GM12878 (cell line): ENCODE results near the gene RAET1G. TPM values are rescaled to one million over a fixed set of nuclear protein-coding genes. Genes with fewer than 3 reads are reported as not detected.

Experiments
- ATAC-seq: fragments of 200-7000 bp; cut with Tn5 transposase; 3 replicates; pipeline ENCODE4 v1.9.1; 2020; ENCODE audit warnings: mild to moderate bottlenecking, moderate library complexity
- BruUV-seq: library from RNA; stranded (reverse); fragments of 400-500 nt; replicated peaks from 2 replicates; lab custom pipeline; 2021; lab: Mats Ljungman, UMichigan
- CTCF ChIA-PET: fragments of 300-600 bp; sonication (Branson Sonifier 250); formaldehyde crosslinking; extraction: SDS; loops from one replicate; lab custom pipeline; 2021; ENCODE audit warnings: inconsistent platforms; lab: Yijun Ruan, JAX
- POLR2A ChIA-PET: fragments of 350-600 bp; formaldehyde crosslinking; extraction: SDS; loops from one replicate; lab custom pipeline; 2021; ENCODE audit warnings: inconsistent platforms; lab: Charles Lee
- RAD21 ChIA-PET: fragments of 300-600 bp; sonication (Branson Sonifier 250); formaldehyde crosslinking; loops from one replicate; lab custom pipeline; 2023; ENCODE audit warnings: antibody characterized with exemption; ENCODE audit not compliant: unreplicated experiment; lab: Charles Lee
- SMC1A ChIA-PET: fragments of 300-600 bp; sonication (Branson Sonifier 250); formaldehyde crosslinking; loops from one replicate; lab custom pipeline; 2023; ENCODE audit not compliant: unreplicated experiment, uncharacterized antibody; lab: Charles Lee
- DNase-seq: peaks from one replicate; pipeline ENCODE4 v3.0.0-alpha.2; 2011; ENCODE audit warnings: low read depth, low spot score
- FAIRE-seq: peaks from 3 replicates; lab custom pipeline; 2011; peaks lifted over from hg19 to GRCh38; lab: Jason Lieb, UNC
- H2AFZ ChIP-seq: 2 replicates; pipeline ENCODE4 v1.6.0; 2011; ENCODE audit warnings: low read depth, low read length, control low read depth; ENCODE audit not compliant: control insufficient read depth
- H3K27ac ChIP-seq: 2 replicates; pipeline ENCODE4 v1.5.1; 2011; ENCODE audit warnings: control low read depth; ENCODE audit not compliant: control insufficient read depth, insufficient read depth
- H3K27me3 ChIP-seq, 2 experiments: replicated peaks in 1 of 2; 2 replicates each; pipeline versions ENCODE4 v1.6.0 to v1.6.1; 2011; ENCODE audit warnings: low read length in 1 of 2; ENCODE audit not compliant: control insufficient read depth in 2 of 2, insufficient read depth in 2 of 2
- H3K36me3 ChIP-seq, 2 experiments: 2 replicates each; pipeline ENCODE4 v1.5.1; 2011; ENCODE audit warnings: low read length in 1 of 2; ENCODE audit not compliant: control insufficient read depth in 2 of 2, insufficient read depth in 2 of 2
- H3K4me1 ChIP-seq: 2 replicates; pipeline ENCODE4 v1.6.1; 2011; ENCODE audit warnings: mild to moderate bottlenecking, low read length, moderate library complexity, mixed read lengths; ENCODE audit not compliant: control insufficient read depth, insufficient read depth
- H3K4me2 ChIP-seq: 2 replicates; pipeline ENCODE4 v1.6.0; 2011; ENCODE audit warnings: control low read depth; ENCODE audit not compliant: control insufficient read depth, insufficient read depth
- H3K4me3 ChIP-seq: fragments of 200-600 bp; sonication (generic); 2 replicates; pipeline ENCODE4 v1.5.1; 2016
- H3K79me2 ChIP-seq: 2 replicates; pipeline ENCODE4 v1.6.0; 2011; ENCODE audit warnings: low read length; ENCODE audit not compliant: control insufficient read depth, insufficient read depth
- H3K9ac ChIP-seq: 2 replicates; pipeline ENCODE4 v1.8.0; 2011; ENCODE audit warnings: low read length, control low read depth, mixed read lengths; ENCODE audit not compliant: control insufficient read depth, insufficient read depth
- H3K9me3 ChIP-seq: replicated peaks from 3 replicates; pipeline ENCODE4 v1.5.1; 2011; ENCODE audit warnings: mild to moderate bottlenecking, low read length; ENCODE audit not compliant: control insufficient read depth, insufficient read depth
- H4K20me1 ChIP-seq: 2 replicates; pipeline ENCODE4 v1.6.0; 2011; ENCODE audit not compliant: control insufficient read depth, insufficient read depth
- CEBPB ChIP-seq, 2 experiments: fragments of 150-350 bp in 1 of 2; IDR thresholded peaks; 2 replicates each; pipeline ENCODE4 v1.6.1; 2012 to 2014; ENCODE audit warnings: low read depth in 2 of 2, low read length in 2 of 2, borderline replicate concordance in 1 of 2, inconsistent platforms in 1 of 2
- CREM ChIP-seq: IDR thresholded peaks from 2 replicates; pipeline ENCODE4 v1.6.1; 2014; ENCODE audit warnings: antibody characterized with exemption, low read depth
- IKZF2 ChIP-seq, 2 experiments: fragments of 450-650 bp; IDR thresholded peaks; 2 replicates each; pipeline ENCODE4 v1.6.1; 2017; ENCODE audit warnings: mild to moderate bottlenecking in 2 of 2, moderate library complexity in 2 of 2
- JUNB ChIP-seq: IDR thresholded peaks from 2 replicates; pipeline ENCODE4 v1.6.1; 2016; ENCODE audit warnings: antibody characterized with exemption, mild to moderate bottlenecking
- KDM1A ChIP-seq: fragments of 200-600 bp; sonication (generic); IDR thresholded peaks from 2 replicates; pipeline ENCODE4 v1.6.1; 2016; ENCODE audit warnings: borderline replicate concordance
- MEF2B ChIP-seq: fragments of 450-650 bp; IDR thresholded peaks from 2 replicates; pipeline ENCODE4 v1.6.1; 2018; ENCODE audit warnings: mild to moderate bottlenecking, moderate library complexity; ENCODE audit not compliant: partially characterized antibody, poor library complexity, severe bottlenecking
- RFX5 ChIP-seq: IDR thresholded peaks from 2 replicates; pipeline ENCODE4 v1.6.1; 2011; ENCODE audit warnings: low read depth, low read length, improper control_type of control experiment
- RUNX3 ChIP-seq: IDR thresholded peaks from 2 replicates; pipeline ENCODE4 v1.6.1; 2012; ENCODE audit warnings: low read length, inconsistent platforms
- SMAD5 ChIP-seq: IDR thresholded peaks from 2 replicates; pipeline ENCODE4 v1.6.1; 2016; ENCODE audit warnings: antibody characterized with exemption, low read depth
- ZNF207 ChIP-seq: fragments of 450-650 bp; IDR thresholded peaks from 2 replicates; pipeline ENCODE4 v1.6.1; 2014; ENCODE audit warnings: antibody characterized with exemption, mild to moderate bottlenecking, borderline replicate concordance
- ZZZ3 ChIP-seq: IDR thresholded peaks from 2 replicates; pipeline ENCODE4 v1.6.1; 2011; ENCODE audit warnings: low read depth; ENCODE audit not compliant: control insufficient read depth, insufficient read length
- WGBS: methylation state at CpG from one replicate; pipeline ENCODE4 v1.1.6; 2016; ENCODE audit warnings: low lambda C conversion rate; ENCODE audit not compliant: insufficient replicate concordance, insufficient coverage; ENCODE audit errors: missing lambda C conversion rate; 5-methylcytosine and 5-hydroxymethylcytosine counted together
- in situ Hi-C: fragments of 300-500 bp; cut with MboI; formaldehyde crosslinking; loops from 9 replicates; pipeline ENCODE4 v1.14.3; 2018; ENCODE audit warnings: mixed read lengths
- intact Hi-C: fragments of 100-400 bp; cut with micrococcal nuclease; formaldehyde crosslinking; loops from one replicate; pipeline ENCODE4 v1.14.2; 2022; ENCODE audit not compliant: unreplicated experiment
- polyA plus RNA-seq, 11 experiments: library from polyadenylated mRNA; depleted of rRNA in 4 of 11; unstranded in 6 of 11; stranded (reverse) in 5 of 11; fragments of >200 nt; fragmentation: Nextera tagmentation in 4 of 11; fragmentation: Illumina TruSeq in 1 of 11; extraction: Ambion mirVana in 4 of 11; extraction: Trizol in 1 of 11; gene quantifications; 1 replicate in 1 of 11; 2 replicates in 10 of 11; pipeline versions ENCODE4 v1.2.1 to v1.2.3, GENCODE V29; 2011 to 2016; ENCODE audit warnings: inconsistent platforms in 2 of 11, missing spikeins in 2 of 11, low read depth in 1 of 11
- total RNA-seq, 4 experiments: library from RNA; depleted of rRNA in 3 of 4; stranded (reverse); fragments of >200 nt in 3 of 4; fragmentation: Illumina TruSeq in 1 of 4; extraction: Trizol in 1 of 4; gene quantifications; 2 replicates each; pipeline versions ENCODE4 v1.2.1 to v1.2.3, GENCODE V29; 2013 to 2021
- TF ChIP-seq, protein P1 (sequence below): IDR thresholded peaks from 2 replicates; pipeline ENCODE4 v1.6.1; 2012; ENCODE audit warnings: low read depth, low read length, improper control_type of control experiment
- TF ChIP-seq, protein P2 (sequence below): IDR thresholded peaks from 2 replicates; pipeline ENCODE4 v1.6.1; 2011; ENCODE audit warnings: mild to moderate bottlenecking, low read depth, low read length, moderate library complexity; ENCODE audit not compliant: insufficient replicate concordance

Gene RAET1G
- total and polyA plus RNA-seq, 10 of the 15 experiments (the other 5 are each of a cell fraction or from before 2014, with no cell fraction given) = not detected

DNA sequence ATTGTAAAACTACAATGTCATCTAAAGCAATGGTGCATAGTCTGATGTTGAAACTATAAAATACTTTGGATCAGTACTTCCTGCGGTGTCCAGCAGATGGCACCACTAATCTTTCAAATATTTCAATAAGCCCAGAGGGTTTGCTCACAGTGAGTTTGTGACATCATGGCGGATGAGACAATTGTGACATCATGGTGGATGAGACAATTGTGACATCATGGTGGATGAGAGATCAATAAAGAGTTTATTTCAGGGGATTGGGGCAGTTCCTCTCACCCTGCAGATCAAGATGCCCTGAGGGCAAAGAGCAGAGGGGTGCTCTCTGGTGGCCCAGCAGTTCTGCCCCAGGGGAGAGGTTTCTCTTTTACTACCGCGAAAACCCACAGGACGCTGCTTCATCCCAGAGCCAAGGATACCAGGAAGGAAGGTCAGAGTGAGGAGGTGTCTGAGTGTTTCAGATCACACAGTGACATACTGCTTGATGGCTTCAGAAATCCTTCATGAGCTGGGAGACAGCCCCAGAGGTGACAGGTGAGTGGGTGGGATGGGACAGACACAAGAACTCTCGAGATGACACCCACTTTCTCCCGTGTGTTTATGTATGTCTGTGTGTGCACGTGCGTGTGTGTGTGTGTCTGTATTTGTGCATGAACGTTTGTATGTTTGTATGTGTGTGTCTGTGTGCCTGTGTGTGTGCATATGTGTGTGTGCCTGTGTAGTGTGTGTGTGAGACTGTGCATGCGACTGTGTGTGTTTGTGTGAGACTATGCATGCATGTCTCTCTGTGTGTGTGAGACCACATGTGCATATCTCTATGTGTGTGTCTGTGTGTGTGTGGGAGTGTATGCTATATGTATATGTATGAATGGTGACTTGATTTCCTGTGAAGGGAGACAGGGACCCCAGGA is 11.6 kb upstream of the RAET1G start (continued):
- TF ChIP-seq JUNB (peak; percentile 38), CREM (peak; percentile 97)

DNA sequence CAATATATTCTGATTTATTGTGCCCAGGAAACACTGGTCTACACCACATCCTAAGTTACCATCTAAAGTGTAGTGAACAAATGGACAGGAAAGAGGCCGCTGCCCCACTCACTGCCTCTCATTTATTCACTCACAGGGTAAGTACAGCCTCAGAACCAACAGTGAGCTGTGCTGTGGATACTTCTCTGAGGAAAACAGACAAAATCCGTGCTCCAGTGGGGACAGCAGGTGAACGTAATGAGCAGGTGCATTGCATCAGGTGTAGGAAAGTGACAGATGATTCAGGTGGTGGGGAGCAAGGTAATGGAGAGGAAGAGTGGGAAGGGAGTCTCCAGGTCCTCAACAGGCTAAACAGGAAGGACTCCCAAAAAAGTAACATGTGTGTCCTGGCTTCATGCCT is 10.5 kb upstream of the RAET1G start:
- Histone ChIP-seq H3K79me2 (no peaks in the 10 kb centered on the region), H4K20me1 (no peaks in the 10 kb centered on the region; the same call in none of the 2 replicates), H3K9ac (no peak overlapping the region), H3K4me3 (no peak overlapping the region), H3K36me3 (no peaks in the 10 kb centered on the region), H3K27ac (no peak overlapping the region), H3K4me1 (peaks cover 4% of the 10 kb centered on the region), H3K27me3 (peaks cover 6 to 8% of the 10 kb centered on the region in 2 experiments), H3K4me2 (no peak overlapping the region), H2AFZ (no peak overlapping the region), H3K9me3 (no peaks in the 10 kb centered on the region)
- in situ Hi-C loops = loop anchor here (10.0 kb wide), 1 partner anchor 881 kb away; no protein-coding TSS in a partner anchor
- ChIA-PET POLR2A (no interaction called here), SMC1A (interaction anchor here (1.4 kb wide), 1 partner anchor 100 kb away, joined by 3 read pairs; no protein-coding TSS in a partner anchor), RAD21 (no interaction called here), CTCF (interaction anchor here (1.4 to 1.5 kb wide), 2 partner anchors 83 to 85 kb away, joined by 3 to 4 read pairs; no protein-coding TSS in a partner anchor)
- intact Hi-C loops = loop anchor here (10.0 kb wide), 3 partner anchors 209 to 881 kb away; no protein-coding TSS in a partner anchor
- TF ChIP-seq SMAD5 (no peak), RFX5 (no peak), ZNF207 (no peak), ZZZ3 (no peak), KDM1A (no peak), IKZF2 (IDR thresholded peaks at IDR 0.05) (no peak), MEF2B (no peak), CEBPB (IDR thresholded peaks at IDR 0.05; ENCODE audit: borderline replicate concordance in 1 of 2, low read depth in 2 of 2, low read length in 2 of 2) (no peak), RUNX3 (no peak)
- TF ChIP-seq, protein P1, sequence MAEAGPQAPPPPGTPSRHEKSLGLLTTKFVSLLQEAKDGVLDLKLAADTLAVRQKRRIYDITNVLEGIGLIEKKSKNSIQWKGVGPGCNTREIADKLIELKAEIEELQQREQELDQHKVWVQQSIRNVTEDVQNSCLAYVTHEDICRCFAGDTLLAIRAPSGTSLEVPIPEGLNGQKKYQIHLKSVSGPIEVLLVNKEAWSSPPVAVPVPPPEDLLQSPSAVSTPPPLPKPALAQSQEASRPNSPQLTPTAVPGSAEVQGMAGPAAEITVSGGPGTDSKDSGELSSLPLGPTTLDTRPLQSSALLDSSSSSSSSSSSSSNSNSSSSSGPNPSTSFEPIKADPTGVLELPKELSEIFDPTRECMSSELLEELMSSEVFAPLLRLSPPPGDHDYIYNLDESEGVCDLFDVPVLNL = no peak
- TF ChIP-seq, protein P2, sequence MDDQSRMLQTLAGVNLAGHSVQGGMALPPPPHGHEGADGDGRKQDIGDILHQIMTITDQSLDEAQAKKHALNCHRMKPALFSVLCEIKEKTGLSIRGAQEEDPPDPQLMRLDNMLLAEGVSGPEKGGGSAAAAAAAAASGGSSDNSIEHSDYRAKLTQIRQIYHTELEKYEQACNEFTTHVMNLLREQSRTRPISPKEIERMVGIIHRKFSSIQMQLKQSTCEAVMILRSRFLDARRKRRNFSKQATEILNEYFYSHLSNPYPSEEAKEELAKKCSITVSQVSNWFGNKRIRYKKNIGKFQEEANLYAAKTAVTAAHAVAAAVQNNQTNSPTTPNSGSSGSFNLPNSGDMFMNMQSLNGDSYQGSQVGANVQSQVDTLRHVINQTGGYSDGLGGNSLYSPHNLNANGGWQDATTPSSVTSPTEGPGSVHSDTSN = no peak
- FAIRE-seq (no peak), ATAC-seq (no peak), DNase-seq (no peak)
- BruUV-seq = no TSS peak
- WGBS = 12% methylated on average over 3 of the region's 3 CpGs
